ENCODE results near the gene ANO1. TPM values are rescaled to one million over a fixed set of nuclear protein-coding genes. Genes with fewer than 3 reads are reported as not detected.
A peak's percentile ranks its signal among the peaks of the same experiment; 100 is the strongest.

ANO1 gene
- total RNA-seq, 1 donor from 2014 or later, result 6.8 TPM

DNA sequence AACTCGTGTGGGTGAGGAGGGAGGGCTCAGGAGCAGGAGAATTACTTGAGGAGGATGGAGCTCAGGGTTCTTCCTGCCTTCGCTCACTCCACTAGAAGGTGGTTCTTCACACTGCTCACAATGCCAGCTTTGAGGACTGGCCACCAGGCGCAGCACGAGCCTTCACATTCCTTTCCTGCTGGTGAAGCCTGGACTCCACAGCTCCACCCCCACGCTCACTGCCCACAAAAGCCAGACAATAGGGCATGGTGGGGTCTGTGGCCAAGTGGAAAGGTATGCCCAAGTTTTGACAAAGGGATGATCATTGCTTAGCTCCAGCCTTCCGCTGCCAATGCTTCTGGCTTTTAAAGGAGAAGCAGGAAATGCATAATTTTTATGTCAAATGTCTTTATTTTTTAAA, 67.0 kb downstream of the ANO1 start:
- intact Hi-C loops (cut with micrococcal nuclease), result no loop called here
- DNase-seq (no peak), ATAC-seq (no peak)

DNA sequence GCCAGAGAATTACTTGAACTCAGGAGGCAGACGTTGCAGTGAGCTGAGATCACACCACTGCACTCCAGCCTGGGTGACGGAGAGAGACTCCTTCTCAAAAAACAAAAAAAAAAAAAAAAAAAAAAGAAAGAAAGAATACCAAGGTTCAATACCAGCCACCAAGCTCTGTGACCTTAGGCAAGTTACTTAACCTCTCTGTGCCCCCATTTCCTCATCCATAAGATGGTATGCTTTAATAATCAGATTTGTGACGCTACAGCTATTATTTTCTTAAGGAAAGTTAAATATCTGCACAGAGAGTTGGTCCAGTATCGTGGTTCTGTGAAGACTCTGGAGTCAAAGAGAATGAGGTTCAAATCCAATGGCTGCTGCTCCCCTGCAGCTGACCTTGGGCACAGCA, 67.7 kb downstream of the ANO1 start:
- ATAC-seq, result no peak
- intact Hi-C loops (cut with micrococcal nuclease), result no loop called here
- no peak for DNase-seq

DNA sequence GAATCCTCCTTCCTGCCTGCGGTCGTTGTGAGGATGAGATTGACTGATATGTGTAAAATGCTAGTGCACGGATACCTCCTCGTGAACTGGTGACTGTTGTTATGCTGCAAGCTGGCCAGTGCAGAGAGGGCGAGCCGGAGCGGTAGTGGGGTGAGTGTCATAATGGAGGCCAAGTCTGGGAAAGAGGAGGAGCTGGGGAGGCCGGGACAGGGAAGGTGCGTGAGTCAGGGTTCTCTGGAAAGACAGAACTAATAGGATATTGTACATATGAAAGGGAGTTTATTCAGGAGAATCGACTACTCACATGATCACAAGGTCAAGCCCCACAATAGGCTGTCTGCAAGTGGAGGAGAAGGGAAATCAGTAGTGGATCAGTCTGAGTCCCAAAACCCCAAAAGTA, 68.2 kb downstream of the ANO1 start:
- intact Hi-C loops (cut with micrococcal nuclease), result no loop called here
- ATAC-seq, result no peak
- DNase-seq, result no peak

DNA sequence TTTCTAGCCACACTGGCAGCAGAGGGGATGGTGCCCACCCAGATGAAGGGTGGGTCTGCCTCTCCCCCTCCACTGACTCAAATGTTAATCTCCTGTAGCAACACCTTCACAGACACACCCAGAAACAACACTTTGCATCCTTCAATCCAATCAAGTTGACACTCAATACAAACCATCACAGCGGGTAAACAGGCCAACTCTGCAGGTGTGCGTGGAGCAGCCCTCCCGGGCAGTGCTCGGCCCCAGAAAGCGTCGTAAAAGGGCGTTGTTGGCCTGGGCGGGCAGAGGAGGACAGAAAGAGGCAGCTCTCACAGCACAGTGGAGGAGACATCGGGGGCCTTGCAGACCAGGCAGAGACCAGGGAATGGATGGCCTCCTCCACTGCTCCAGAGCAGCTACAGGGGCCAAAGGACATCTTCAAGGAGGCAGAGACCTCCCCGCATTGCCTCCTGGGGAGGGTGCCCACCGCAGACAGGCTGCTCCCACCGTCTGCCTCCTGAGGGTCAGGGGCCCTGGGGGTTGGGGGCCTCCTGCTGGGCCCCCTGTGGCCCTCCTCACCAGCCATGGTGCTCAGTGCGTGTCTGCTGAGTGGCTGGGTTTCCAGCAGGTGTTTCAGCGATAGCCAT, 68.9 kb downstream of the ANO1 start:
- no peak for DNase-seq
- intact Hi-C loops (cut with micrococcal nuclease), result no loop called here
- ATAC-seq, result no peak

DNA sequence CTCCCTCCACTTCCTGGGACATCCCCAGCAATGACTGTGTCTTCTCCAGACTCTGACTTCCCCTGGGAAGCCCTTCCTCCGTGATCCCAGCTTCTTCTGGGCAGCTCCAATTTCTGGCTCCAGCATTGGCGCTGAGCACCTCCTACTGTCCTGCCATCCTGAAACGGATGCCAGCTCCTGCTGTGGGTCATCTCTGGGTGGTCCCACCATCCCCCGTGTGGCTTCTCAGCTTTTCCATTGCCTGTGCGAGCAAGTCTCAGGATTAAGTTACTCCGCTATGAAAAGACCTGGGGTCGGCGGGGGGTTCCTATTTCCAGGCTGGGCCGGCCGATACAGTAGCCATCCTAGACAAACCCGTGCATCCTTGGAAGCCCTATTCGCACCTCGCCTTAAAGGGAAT, 69.6 kb downstream of the ANO1 start:
- intact Hi-C loops (cut with micrococcal nuclease), result no loop called here
- DNase-seq (no peak), ATAC-seq (no peak)

DNA sequence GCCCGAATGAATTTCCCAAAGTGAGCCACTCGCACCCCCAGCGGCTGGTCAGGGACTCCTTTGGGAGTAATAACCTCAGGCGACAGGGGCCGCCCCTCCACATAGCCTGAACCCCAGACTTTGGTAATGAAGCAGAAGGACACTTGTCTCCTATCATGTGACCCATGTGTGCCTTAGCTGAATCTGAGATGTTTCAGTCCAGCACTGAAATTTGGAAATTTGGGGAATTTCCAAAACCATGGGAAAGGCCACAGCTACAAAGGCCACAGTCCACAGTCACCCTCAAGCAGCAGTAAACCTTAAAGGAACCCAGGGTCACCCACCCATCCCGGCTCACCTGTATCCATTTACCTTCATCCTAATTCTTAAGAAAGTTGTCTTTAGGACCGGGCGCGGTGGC, 73.6 kb downstream of the ANO1 start:
- intact Hi-C loops (cut with micrococcal nuclease), result no loop called here
- ATAC-seq, result no peak
- DNase-seq, result no peak

DNA sequence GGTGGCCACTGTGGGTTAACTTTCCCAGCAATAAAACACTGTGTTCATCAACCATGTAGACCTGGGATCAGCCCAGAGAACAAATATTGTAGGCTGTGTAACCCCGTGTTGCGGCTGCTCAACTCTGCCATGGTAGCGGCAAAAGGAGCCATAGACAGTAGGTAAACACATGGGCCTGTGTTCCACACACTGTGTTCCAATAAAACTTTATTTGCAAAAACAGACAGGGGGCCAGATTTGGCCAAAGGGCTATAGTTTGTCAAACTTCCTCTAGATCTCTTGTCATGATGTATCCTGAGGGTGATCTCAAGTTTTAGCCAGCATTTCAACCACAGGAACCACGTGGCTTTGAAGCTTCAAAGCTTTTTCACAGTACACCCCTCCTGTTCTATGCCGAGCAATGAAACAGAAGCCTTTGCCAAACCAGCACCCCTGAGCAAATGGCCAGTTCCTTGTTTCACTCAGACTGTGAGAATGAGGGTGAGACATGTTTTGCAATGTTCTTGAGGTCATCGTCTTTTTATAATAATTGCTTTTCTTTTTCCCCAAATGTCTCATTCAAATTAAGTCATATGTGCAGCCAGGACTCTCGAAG, 75.1 kb downstream of the ANO1 start:
- DNase-seq, result no peak
- no peak for ATAC-seq
- intact Hi-C loops (cut with micrococcal nuclease), result no loop called here

DNA sequence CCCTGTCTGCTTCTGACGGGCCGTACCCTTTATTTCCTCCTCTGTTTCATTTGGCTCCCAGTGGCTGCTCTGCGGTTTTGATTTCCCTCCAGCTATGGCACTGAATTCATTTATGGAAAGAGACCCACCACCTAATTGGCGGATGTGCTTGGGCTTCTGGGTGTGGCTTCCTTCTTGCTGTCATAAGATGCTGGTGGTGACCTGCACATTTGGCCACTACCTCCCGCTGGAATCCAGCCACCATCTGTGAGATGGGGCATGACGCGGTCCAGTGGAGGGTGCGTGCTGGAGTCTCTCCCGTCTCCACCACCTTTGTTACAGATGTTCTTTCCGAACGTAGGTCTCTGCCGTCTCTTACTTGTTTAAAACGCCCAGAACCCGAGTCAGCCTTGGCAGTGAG, 77.3 kb downstream of the ANO1 start:
- no peak for DNase-seq
- intact Hi-C loops (cut with micrococcal nuclease), result no loop called here
- ATAC-seq, result no peak

DNA sequence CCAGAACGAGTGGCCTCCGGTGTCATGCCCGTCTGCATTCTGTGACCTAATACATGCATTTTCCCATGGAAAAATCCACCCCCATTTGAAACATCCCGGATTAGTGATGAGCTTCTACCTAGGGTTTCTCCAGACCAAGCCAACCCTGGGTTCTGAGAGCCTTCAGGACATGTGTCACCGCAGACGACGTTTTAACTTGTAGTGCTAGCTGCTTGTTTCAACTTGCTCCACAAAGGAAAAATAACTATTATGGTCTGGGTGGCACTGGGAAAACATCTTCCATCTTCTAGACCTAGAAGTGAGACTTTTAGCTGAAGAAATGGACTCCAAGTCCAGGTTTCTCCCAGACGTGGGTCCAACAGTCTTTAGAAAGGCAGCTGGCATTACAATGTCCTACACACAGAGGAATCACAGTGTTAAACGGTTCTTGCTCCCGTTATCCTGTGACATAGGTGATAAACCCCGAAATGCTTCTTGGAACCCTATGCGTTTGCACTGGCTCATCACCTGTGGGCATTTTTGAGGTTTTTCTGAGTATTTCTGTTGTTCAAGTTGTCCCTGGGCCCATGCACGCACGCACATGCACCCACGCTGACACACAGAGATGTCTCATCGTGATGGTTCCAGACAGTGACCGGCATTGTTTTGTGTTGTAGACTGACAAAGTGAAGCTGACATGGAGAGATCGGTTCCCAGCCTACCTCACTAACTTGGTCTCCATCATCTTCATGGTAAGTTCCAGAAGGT, 78.3 kb downstream of the ANO1 start:
- ATAC-seq (no peak), DNase-seq (no peak)
- intact Hi-C loops (cut with micrococcal nuclease), result no loop called here

DNA sequence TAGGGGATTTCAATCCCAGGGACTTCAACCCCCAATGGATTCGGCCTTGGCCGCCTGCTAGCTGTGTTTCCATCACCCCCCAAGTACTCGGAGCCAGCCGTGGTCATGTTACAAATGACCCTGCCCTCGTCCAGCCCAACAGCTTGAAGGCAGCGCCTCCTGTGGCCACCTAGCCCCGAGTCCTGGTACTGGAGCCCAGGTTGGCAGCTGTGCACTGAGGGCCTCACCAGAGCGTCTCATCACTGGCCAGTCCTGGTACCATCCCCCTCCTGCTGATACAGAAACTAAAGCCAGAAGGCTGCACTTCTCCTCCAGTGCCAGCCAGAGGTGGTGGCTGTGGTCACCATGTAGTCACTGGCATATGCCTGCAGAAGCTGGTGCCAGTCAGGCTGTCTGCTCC, 80.1 kb downstream of the ANO1 start:
- intact Hi-C loops (cut with micrococcal nuclease), result no loop called here
- ATAC-seq, result peak; percentile 57

DNA sequence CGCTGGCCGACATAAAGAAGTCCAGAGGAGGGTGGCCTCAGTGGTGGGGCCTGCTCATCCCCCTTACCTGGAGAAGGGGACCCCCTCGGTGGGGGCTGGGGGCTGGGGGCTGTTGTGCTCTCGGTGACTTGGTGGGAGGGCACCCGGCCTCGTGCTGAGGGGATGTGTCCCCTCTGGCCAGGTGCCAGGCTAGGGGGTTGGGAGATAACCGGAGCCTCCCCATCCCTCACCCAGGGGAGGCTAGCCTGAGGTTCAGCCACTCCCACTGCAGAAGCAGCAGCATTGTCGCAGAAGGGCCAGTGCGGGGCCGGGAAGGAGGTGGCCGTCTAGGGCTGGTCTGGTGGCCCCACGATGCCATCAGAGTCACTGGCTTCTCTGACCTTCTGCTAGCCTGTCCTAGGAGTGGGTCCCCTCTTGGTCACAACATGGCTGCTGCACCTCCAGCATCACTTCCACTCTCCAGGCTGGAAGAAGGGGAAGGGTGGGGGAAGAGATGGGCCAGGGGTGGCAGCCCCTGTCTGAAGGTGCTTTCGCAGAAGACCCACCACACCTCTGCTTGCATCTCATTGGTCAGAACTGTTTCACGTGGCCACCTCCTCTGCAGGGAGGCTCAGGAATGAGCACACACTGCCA, 80.8 kb downstream of the ANO1 start:
- DNase-seq, result no peak
- intact Hi-C loops (cut with micrococcal nuclease), result no loop called here
- no peak for ATAC-seq

More for the DNA sequence above, 80.1 kb downstream of the ANO1 start:
- DNase-seq, result no peak

DNA sequence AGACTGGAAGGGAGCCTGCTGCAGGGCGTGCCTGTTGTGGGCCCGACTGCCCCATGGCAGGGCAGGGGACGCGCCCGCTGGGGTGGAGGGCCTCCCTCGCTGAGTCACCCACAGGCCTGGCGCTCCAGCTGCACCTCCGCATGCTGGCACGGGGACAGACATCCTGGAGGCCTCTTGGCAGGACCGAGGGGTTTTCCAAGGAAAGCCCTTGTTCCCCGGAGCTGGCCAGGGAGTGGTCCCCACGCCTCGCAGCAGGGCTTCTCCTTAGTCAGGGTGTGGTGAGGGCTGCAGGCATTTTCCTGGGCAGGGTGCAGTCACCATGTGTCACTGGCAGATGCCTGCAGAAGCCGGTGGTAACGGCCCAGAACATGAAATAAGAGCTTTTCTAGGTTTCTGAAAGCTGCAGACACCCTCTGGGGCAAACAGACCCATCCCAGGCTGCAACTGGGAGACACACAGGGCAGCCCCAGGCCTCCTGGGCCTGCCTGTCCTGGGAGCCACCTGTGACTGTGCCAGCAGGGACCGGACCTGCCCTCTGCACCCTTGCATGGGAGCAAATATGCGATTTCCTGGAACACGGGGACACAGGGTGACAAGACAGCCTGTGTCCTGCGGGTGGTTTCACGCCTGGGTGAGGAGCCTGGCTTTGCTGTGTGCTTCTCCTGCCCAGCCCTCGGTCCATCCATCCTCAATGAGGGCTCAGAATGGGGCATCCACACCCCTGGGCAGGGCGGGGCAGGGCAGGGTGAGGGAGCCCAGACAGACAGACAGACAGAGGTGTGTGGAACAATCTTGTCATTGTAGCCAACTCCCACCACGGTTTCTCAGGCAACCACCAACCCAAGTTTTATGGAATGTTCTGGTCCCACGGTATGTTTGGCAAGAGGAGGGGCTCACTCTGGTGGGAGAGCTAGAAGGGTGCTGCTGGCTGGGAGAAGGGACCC, 81.8 kb downstream of the ANO1 start:
- ATAC-seq (no peak), DNase-seq (no peak)
- intact Hi-C loops (cut with micrococcal nuclease), result no loop called here

DNA sequence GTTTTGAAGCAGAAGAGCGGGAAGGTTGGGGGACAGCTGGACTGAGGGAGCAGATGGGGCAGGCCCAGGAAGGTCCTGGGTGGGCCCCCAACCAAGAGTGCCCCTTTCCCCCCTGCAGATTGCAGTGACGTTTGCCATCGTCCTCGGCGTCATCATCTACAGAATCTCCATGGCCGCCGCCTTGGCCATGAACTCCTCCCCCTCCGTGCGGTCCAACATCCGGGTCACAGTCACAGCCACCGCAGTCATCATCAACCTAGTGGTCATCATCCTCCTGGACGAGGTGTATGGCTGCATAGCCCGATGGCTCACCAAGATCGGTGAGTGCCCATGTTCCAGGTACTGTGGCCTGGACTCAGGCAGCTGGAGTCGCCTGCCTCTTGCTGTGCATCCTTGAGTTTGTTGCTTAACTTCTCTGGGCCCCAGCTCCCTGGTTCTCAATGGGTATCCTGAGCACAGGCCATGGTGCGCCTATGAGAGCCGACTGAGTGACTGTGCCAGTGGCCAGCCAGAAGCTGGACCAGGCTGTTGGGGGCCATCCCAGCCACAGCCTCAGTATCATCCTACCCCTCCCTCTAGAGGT, 83.0 kb downstream of the ANO1 start:
- no peak for DNase-seq
- intact Hi-C loops (cut with micrococcal nuclease), result no loop called here

DNA sequence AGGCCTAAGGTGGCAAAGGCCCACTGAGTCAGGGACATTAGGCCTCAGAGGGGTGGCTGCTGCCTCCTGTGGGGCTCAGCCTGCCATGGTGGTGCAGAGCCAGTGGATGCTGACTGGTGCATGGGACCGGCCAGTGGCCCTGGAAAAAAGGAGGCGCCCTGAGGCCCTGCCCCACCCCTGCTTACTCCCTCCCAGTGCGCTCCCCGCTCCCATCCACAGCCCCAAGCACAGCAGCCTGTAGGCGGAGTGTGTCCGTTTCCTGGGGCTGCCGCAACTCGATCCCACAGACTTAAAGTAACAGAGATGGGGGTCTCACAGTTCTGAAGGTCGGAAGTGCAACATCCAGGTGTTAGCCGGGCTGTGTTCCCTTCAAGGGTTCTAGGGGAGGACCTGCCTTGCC, 86.6 kb downstream of the ANO1 start:
- ATAC-seq, result no peak
- no peak for DNase-seq
- intact Hi-C loops (cut with micrococcal nuclease), result no loop called here

More for the DNA sequence above, 83.0 kb downstream of the ANO1 start:
- no peak for ATAC-seq

DNA sequence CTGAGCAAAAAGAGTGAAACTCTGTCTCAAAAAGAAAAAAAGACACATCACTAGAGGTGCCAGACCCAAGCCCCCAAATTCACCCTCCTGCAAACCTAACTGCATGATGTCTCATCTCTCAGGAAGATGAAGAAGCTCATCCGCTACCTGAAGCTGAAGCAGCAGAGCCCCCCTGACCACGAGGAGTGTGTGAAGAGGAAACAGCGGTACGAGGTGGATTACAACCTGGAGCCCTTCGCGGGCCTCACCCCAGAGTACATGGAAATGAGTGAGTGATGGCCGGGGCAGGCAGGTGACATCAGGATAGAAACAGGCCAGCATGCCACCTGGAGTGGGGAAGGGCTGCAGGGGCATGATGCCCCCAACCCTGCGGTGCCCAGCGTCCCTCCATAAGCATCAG, 89.0 kb downstream of the ANO1 start:
- no peak for DNase-seq
- ATAC-seq, result no peak
- intact Hi-C loops (cut with micrococcal nuclease), result no loop called here

DNA sequence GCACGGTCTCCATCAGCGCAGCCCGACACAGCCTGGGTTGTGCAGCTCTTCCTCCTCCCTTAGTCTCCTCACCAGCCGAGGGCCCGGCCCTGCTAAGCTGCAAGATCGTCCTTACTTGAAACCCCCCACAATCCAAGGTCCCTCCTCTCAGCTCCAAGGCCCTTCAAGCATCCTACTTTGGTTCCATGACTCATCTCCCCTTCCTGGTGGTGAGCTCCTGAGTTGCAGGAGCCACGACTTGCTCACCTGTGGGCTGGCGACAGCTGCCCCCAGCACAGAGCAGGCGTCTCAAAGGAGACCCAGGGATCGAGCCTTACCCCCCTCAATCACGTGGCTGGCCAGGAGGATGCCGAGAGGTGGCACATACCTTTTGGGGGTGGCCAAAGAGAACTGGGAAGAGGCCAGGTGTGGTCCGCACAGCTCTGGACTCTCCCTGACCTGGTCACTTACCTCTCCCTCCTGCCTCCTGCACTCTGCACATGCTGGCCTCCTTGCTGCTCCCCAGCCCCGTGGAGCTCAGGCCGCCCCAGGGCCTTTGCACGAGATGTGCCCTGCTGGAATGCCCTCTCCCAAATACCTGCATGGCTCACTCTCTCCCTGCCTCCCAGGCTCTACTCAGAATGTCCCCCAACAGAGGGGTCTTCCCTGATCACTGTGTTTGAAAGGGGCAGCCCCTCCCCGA, 89.7 kb downstream of the ANO1 start:
- intact Hi-C loops (cut with micrococcal nuclease), result no loop called here
- DNase-seq, result no peak
- ATAC-seq, result no peak

DNA sequence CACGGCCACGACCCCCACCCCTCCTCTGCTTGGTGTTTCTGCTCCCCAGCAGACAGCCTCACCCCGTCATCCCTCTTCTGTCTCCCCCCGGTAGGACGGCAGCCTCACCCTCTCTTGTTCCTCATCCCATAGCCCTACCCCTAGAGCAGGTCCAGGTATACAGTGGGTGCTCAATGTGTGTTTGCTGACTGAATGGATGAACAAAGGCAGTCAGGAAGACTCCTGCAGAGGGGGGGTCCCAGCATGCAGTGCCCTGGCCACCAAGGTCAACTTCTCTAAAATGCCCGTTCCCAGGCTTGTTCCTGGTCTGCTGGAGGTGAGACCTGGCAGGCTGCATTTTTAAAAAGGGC, 90.3 kb downstream of the ANO1 start:
- intact Hi-C loops (cut with micrococcal nuclease), result no loop called here
- ATAC-seq, result no peak
- no peak for DNase-seq

DNA sequence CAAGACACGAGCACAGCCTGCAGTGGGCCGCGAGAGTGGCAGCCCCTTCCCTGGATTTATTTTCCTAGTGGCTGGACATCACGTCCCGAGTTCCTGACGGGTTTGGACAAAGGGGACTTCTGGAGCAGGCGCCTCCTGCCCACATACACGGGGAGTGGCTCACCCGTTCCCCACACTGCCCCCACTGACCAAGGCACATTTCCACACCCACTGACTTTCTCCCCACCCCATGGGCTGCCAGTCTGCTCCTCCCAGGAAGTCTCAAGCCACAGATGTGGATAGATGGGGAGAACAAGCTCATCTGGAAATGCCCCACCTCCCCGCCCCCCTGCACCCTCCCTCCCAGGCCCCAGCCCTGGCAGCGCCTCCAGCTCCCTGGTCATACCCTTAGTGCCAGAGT, 91.0 kb downstream of the ANO1 start:
- no peak for DNase-seq
- no peak for ATAC-seq
- intact Hi-C loops (cut with micrococcal nuclease), result no loop called here

DNA sequence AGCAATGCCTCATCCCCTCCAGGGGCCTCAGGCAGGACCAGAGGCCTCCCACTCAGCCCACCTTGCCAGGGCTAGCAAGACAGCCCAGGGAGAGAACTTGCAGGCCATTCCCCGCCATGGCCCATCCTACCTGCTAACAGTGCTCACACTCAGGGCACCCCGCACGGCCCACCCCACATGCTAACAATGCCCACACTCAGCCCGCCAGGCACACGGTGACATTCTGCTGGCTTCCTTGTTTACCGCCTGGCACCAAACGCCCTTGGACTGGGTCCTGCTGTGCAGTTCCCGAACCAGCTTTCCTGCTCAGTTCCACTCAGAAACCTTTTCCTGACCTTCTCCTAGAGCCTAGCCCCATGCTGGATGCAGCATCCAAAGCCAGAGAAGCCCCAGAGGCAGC, 91.5 kb downstream of the ANO1 start:
- intact Hi-C loops (cut with micrococcal nuclease), result no loop called here
- no peak for ATAC-seq
- no peak for DNase-seq
